SH-SY5Y (cell line): ENCODE measurements around the gene SEC61G.

Source experiments
- GATA2 ChIP-seq: IDR thresholded peaks from 2 replicates; pipeline ENCODE4 v1.6.1; 2011; ENCODE audit warnings: mild to moderate bottlenecking, low read depth, low read length
- GATA3 ChIP-seq: IDR thresholded peaks from 2 replicates; pipeline ENCODE4 v1.6.1; 2011; ENCODE audit warnings: low read depth, mild to moderate bottlenecking, low read length, moderate library complexity

GRCh38 chr7:54798530-54798929, 39.5 kb upstream of the SEC61G start:
- no peak for TF ChIP-seq GATA3
- no peak for TF ChIP-seq GATA2
